ENCODE data around the gene VWA1.
"Not testable (repeated sequence)": the region's sequence is repeated elsewhere in the genome, so short reads cannot be mapped to it uniquely, and the experiment has no call there.

VWA1 gene

DNA sequence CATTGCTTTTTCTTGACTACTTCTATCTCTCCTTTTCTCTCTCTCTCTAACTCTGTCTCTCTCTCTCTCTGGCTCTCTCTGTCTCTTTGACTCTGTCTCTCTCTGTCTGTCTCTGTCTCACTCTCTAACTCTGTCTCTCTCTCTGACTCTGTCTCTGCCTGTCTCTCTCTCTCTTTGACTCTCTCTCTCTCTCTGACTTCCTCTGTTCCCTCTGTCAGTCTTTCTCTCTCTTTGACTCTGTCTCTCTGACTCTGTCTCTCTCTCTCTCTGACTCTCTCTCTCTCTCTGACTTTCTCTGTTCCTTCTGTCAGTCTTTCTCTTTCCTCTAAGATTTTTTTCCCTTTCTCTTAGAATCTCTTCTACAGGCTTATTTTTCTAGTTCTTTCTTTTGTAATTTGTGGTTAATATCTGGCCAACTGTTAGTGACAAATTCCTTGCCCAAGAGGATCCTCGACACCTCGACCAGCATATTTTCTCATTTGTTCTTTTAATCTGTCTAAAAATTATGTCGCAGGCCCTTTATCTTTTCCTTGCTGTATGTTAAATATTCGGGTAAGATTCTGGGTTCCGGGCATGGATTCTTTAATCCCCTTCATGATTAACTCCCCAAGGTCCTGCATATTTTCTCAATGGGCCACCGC is 13.7 kb downstream of the VWA1 start, which contains the start of gene ATAD3C:
Gene ATAD3C (plus strand): TSS at position 591 of the 641 bp plus-strand sequence. CDS start 995 bp downstream, outside the sequence.
- no peaks in the 10 kb centered on the region for H3K27me3 ChIP-seq (ENCODE audit: control insufficient read depth, insufficient read depth, low read length, poor library complexity, severe bottlenecking)
- WGBS, 2 experiments = 90 to 96% methylated on average over 6 of the region's 6 CpGs
- H3K9me3 ChIP-seq (ENCODE audit: control insufficient read depth, low read length) = no peaks in the 10 kb centered on the region

DNA sequence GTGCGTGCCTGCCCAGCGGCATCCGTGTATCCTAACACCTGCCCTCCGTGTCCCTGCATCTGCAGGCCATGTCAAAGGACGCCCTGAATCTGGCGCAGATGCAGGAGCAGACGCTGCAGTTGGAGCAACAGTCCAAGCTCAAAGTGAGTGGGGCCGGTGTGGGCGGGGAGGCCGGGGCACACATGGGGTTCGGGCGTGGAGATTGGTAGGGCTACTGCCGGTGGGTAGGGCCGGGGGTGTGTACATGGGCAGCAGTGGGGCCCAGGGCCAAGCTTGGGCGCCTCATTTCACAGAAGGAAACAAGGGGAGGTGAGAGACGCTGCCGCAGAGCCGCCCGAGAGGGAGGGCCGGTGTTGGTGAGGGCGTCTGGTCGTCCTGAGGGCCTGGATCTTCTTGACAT is 15.1 kb downstream of the VWA1 start:
- WGBS, 2 experiments = 89 to 95% methylated on average over 22 of the region's 22 CpGs
- not testable (repeated sequence) for H3K27me3 ChIP-seq (ENCODE audit: control insufficient read depth, insufficient read depth, low read length, poor library complexity, severe bottlenecking); H3K4me1 ChIP-seq (ENCODE audit: control insufficient read depth, insufficient read depth, low read length); H3K4me3 ChIP-seq (ENCODE audit: insufficient read depth, low read depth, low read length); H3K36me3 ChIP-seq (ENCODE audit: control insufficient read depth, insufficient read depth, low read length); H3K27ac ChIP-seq (ENCODE audit: insufficient read depth, low read depth, low read length, poor library complexity, severe bottlenecking); H3K9me3 ChIP-seq (ENCODE audit: control insufficient read depth, low read length)

More for the DNA sequence above, 13.7 kb downstream of the VWA1 start, which contains the start of gene ATAD3C:
- Histone ChIP-seq H3K36me3 (ENCODE audit: control insufficient read depth, insufficient read depth, low read length) (no peaks in the 10 kb centered on the region), H3K27ac (ENCODE audit: insufficient read depth, low read depth, low read length, poor library complexity, severe bottlenecking) (no peak within 1 kb of the TSS), H3K4me3 (ENCODE audit: insufficient read depth, low read depth, low read length) (no peak within 1 kb of the TSS), H3K4me1 (ENCODE audit: control insufficient read depth, insufficient read depth, low read length) (no peaks in the 10 kb centered on the region)

DNA sequence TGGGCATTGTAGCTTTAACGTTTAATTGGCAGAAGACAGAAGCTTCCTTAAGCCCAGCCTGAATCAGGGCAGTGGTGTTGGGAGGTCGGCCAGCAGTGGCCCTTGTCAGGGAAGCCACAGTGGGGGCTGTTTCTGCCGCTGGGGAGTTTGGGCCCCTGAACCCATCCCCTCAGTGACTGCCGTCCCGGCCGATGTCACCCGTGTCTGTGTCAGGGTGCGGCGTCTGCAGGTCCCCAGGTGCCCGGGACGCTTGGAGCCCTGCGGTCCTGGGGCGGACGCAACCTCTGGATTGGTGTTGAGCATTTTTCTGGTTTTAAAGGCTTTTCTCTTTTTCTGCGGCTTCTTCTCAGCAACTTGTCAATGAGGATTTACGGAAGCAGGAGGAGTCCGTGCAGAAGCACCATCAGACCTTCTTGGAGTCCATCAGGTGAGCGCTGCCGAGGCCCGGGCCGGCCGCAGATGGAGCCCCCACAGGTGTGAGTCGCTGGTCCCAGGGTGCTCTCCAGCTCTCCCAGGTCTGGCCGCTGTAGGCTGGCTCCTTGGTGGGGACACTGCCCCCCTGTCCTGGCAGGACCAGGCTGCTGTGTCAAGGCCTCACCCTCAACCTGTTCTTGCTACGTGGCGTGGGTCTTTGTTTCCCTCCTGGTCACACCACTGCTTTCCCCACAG is 16.3 kb downstream of the VWA1 start:
- Histone ChIP-seq H3K36me3 (ENCODE audit: control insufficient read depth, insufficient read depth, low read length) (no peaks in the 10 kb centered on the region), H3K4me3 (ENCODE audit: insufficient read depth, low read depth, low read length) (no peak overlapping the region)

DNA sequence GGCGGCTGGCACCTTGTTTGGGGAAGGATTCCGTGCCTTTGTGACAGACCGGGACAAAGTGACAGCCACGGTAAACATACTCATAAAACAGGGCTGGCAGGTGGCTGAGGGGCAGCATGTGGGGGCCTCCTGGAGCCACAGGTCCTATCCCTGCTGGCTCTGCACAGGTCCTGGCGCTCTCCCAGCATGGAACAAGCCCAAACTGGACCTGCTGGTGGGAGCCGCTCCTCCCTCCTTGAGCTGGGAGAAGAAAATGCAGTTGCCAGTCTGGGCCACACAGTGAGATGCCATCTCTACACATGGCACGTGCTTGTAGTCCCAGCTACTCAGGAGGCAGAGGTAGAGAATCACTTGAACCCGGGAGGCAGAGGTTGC is 16.9 kb downstream of the VWA1 start:
- H3K27me3 ChIP-seq (ENCODE audit: control insufficient read depth, insufficient read depth, low read length, poor library complexity, severe bottlenecking); H3K27ac ChIP-seq (ENCODE audit: insufficient read depth, low read depth, low read length, poor library complexity, severe bottlenecking); H3K36me3 ChIP-seq (ENCODE audit: control insufficient read depth, insufficient read depth, low read length); H3K4me1 ChIP-seq (ENCODE audit: control insufficient read depth, insufficient read depth, low read length); H3K9me3 ChIP-seq (ENCODE audit: control insufficient read depth, low read length); H3K4me3 ChIP-seq (ENCODE audit: insufficient read depth, low read depth, low read length): not testable (repeated sequence)
- WGBS, 2 experiments = 91 to 94% methylated on average over 8 of the region's 8 CpGs

More for the DNA sequence above, 16.3 kb downstream of the VWA1 start:
- 95% methylated on average over 26 of the region's 26 CpGs for WGBS, 2 experiments
- H3K27ac ChIP-seq (ENCODE audit: insufficient read depth, low read depth, low read length, poor library complexity, severe bottlenecking) = no peak overlapping the region
- no peaks in the 10 kb centered on the region for H3K9me3 ChIP-seq (ENCODE audit: control insufficient read depth, low read length)
- H3K4me1 ChIP-seq (ENCODE audit: control insufficient read depth, insufficient read depth, low read length) = no peaks in the 10 kb centered on the region
- no peaks in the 10 kb centered on the region for H3K27me3 ChIP-seq (ENCODE audit: control insufficient read depth, insufficient read depth, low read length, poor library complexity, severe bottlenecking)

DNA sequence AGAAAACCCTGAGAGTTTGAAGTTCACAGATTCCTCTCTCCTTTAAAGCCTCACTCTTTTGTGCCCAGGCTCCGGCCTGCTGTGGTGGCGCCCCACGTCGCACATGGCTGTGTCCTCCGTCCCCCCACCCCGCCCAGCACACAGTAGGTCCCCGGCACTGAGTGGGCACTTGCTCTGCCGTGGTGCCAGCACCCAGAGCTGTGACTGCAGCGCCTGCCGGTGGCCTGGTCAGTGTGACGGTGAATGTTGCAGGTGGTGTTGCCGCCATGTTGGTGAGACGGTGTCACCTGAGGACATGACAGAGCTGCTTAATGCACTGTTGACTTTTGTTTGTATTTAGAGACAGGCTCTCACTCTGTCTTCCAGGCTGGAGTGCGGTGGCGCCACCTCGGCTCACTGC is 17.4 kb downstream of the VWA1 start:
- 92% methylated on average over 16 of the region's 16 CpGs for WGBS, 2 experiments

DNA sequence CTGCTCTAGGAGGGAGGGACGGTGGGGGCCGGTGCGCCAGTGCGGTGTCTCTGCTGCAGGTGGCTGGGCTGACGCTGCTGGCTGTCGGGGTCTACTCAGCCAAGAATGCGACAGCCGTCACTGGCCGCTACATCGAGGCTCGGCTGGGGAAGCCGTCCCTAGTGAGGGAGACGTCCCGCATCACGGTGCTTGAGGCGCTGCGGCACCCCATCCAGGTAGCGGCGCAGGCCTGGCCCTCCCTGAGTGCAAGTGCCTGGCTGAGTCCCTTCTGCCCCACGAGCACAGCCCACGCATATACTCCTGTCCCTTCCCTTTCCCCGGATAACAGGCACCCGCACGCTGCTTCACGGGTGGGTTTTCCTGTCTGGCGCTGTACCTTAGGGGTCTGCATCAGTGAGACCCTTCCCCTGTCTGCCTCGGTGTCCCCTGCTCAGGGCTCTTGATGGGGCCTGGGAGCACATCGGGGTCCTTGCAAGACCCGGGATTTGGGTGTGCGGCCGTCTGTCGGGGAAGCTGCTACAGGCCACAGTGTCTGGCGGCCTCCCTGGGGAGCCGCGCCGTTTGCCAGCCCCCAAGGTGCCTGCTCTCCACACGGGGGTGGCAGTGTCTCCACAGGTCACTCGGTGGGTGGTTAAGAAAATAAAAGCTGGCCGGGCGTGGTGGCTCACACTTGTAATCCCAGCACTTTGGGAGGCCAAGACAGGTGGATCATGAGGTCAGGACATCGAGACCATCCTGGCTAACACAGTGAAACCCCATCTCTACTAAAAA is 19.0 kb downstream of the VWA1 start:
- H3K27ac ChIP-seq (ENCODE audit: insufficient read depth, low read depth, low read length, poor library complexity, severe bottlenecking); H3K9me3 ChIP-seq (ENCODE audit: control insufficient read depth, low read length); H3K4me1 ChIP-seq (ENCODE audit: control insufficient read depth, insufficient read depth, low read length); H3K27me3 ChIP-seq (ENCODE audit: control insufficient read depth, insufficient read depth, low read length, poor library complexity, severe bottlenecking); H3K4me3 ChIP-seq (ENCODE audit: insufficient read depth, low read depth, low read length); H3K36me3 ChIP-seq (ENCODE audit: control insufficient read depth, insufficient read depth, low read length): not testable (repeated sequence)
- WGBS, 2 experiments = 93 to 94% methylated on average over 37 to 38 of the region's 41 CpGs

More for the DNA sequence above, 17.4 kb downstream of the VWA1 start:
- H3K4me1 ChIP-seq (ENCODE audit: control insufficient read depth, insufficient read depth, low read length) = no peaks in the 10 kb centered on the region
- no peak overlapping the region for H3K4me3 ChIP-seq (ENCODE audit: insufficient read depth, low read depth, low read length)
- no peaks in the 10 kb centered on the region for H3K36me3 ChIP-seq (ENCODE audit: control insufficient read depth, insufficient read depth, low read length)
- H3K27ac ChIP-seq (ENCODE audit: insufficient read depth, low read depth, low read length, poor library complexity, severe bottlenecking) = no peak overlapping the region
- H3K27me3 ChIP-seq (ENCODE audit: control insufficient read depth, insufficient read depth, low read length, poor library complexity, severe bottlenecking) = no peaks in the 10 kb centered on the region
- no peaks in the 10 kb centered on the region for H3K9me3 ChIP-seq (ENCODE audit: control insufficient read depth, low read length)

DNA sequence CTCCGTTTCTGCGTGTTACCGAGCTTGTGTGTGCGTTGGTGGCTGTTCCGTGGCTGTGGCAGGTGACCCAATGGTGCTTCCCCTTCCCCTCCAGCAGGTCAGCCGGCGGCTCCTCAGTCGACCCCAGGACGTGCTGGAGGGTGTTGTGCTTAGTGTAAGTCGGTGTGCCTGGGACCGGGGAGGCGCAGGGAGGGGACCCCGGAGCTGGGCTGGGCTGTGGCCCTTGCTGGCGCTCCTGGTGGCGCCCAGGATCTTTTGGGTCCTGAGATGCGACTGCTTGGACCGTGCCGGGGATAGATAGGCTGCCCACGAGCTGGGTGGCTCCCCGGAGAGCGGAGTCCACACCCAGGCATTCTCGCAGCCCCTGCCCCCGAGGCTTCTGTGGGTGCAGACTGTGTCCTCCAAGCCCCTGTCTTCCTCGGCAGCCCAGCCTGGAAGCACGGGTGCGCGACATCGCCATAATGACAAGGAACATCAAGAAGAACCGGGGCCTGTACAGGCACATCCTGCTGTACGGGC is 19.9 kb downstream of the VWA1 start:
- H3K4me3 ChIP-seq (ENCODE audit: insufficient read depth, low read depth, low read length) = no peak overlapping the region
- H3K27ac ChIP-seq (ENCODE audit: insufficient read depth, low read depth, low read length, poor library complexity, severe bottlenecking) = no peak overlapping the region
- WGBS, 2 experiments = 93 to 94% methylated on average over 29 to 30 of the region's 30 CpGs
- no peaks in the 10 kb centered on the region for H3K36me3 ChIP-seq (ENCODE audit: control insufficient read depth, insufficient read depth, low read length)
- no peaks in the 10 kb centered on the region for H3K9me3 ChIP-seq (ENCODE audit: control insufficient read depth, low read length)
- H3K4me1 ChIP-seq (ENCODE audit: control insufficient read depth, insufficient read depth, low read length) = no peaks in the 10 kb centered on the region
- H3K27me3 ChIP-seq (ENCODE audit: control insufficient read depth, insufficient read depth, low read length, poor library complexity, severe bottlenecking) = no peaks in the 10 kb centered on the region

DNA sequence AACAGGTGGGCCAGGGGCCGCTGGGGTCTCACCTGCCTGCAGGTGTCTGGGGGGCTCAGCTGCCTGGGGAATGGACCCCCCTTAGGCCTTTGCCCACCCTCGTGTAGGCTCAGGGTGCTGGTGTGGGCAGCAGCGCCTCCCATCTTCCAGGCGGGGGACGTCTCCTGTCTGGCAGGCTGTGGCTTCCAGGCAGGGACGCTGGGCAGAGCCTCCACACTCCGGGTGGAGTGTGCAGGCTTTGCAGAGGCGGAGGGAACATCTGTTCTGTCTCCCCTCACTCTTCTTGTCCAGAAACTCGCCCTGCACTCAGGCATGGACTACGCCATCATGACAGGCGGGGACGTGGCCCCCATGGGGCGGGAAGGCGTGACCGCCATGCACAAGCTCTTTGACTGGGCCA is 20.4 kb downstream of the VWA1 start:
- WGBS, 2 experiments = 100% methylated on average over 1 of the region's 15 CpGs; no CpG with 5 or more reads in 1 of the 2 experiments
- H3K36me3 ChIP-seq (ENCODE audit: control insufficient read depth, insufficient read depth, low read length); H3K4me3 ChIP-seq (ENCODE audit: insufficient read depth, low read depth, low read length); H3K4me1 ChIP-seq (ENCODE audit: control insufficient read depth, insufficient read depth, low read length); H3K27me3 ChIP-seq (ENCODE audit: control insufficient read depth, insufficient read depth, low read length, poor library complexity, severe bottlenecking); H3K27ac ChIP-seq (ENCODE audit: insufficient read depth, low read depth, low read length, poor library complexity, severe bottlenecking); H3K9me3 ChIP-seq (ENCODE audit: control insufficient read depth, low read length): not testable (repeated sequence)

DNA sequence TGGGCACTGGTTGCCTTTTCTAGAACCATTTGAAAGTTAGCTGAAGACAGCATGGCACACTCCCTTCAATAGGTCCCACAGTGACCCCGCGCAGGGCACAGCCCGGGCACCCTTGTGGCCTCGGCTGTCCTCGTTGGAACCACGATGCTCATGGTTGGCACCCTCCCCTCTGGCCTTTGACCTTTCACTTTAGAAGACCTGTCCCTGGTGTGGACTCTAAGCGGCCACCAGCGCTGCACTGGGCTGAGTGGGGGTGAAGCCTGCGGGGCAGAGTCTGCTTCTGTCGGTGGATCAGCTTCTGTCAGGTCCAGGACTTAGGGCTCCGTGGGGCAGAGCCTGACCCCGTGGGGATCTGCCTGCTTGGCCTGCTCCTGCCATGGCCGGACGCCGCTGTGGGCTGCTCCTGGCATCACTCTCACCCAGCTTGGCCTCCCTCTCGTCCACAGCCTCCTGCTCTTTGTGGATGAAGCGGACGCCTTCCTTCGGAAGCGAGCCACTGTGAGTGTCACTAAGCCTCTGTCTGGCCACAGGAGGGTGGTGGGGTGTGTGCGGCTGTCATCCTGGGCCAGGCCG is 21.3 kb downstream of the VWA1 start:
- H3K4me3 ChIP-seq (ENCODE audit: insufficient read depth, low read depth, low read length); H3K36me3 ChIP-seq (ENCODE audit: control insufficient read depth, insufficient read depth, low read length); H3K27ac ChIP-seq (ENCODE audit: insufficient read depth, low read depth, low read length, poor library complexity, severe bottlenecking); H3K9me3 ChIP-seq (ENCODE audit: control insufficient read depth, low read length); H3K27me3 ChIP-seq (ENCODE audit: control insufficient read depth, insufficient read depth, low read length, poor library complexity, severe bottlenecking); H3K4me1 ChIP-seq (ENCODE audit: control insufficient read depth, insufficient read depth, low read length): not testable (repeated sequence)
- 94 to 95% methylated on average over 16 to 18 of the region's 22 CpGs for WGBS, 2 experiments

DNA sequence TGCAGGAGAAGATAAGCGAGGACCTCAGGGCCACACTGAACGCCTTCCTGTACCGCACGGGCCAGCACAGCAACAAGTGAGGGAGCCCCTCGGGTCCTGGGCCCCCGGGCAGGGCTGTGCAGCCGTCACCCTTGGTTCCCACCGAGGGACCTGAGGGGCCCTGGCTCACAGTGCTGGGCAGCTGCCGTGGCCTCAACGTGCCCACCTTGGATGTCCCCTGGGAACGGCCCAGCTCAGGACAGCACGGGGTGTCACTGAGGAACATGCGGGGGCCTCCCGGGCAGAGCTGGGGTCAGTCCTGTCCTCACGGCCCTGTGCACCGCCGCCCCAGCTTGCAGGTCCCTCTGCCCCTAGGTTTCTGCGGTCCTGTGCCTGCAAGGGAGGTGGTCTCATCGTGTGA is 23.7 kb downstream of the VWA1 start:
- H3K27ac ChIP-seq (ENCODE audit: insufficient read depth, low read depth, low read length, poor library complexity, severe bottlenecking); H3K4me1 ChIP-seq (ENCODE audit: control insufficient read depth, insufficient read depth, low read length); H3K27me3 ChIP-seq (ENCODE audit: control insufficient read depth, insufficient read depth, low read length, poor library complexity, severe bottlenecking); H3K9me3 ChIP-seq (ENCODE audit: control insufficient read depth, low read length); H3K36me3 ChIP-seq (ENCODE audit: control insufficient read depth, insufficient read depth, low read length); H3K4me3 ChIP-seq (ENCODE audit: insufficient read depth, low read depth, low read length): not testable (repeated sequence)
- WGBS, 2 experiments = 95 to 96% methylated on average over 12 to 15 of the region's 19 CpGs

Measured in ectodermal cell (in vitro differentiated cells).